GM19023 (cell line): ENCODE data around the gene MAGEA2.
"Not testable (repeated sequence)": the region's sequence is repeated elsewhere in the genome, so short reads cannot be mapped to it uniquely, and the experiment has no call there.

Source experiments
- ATAC-seq: cut with Tn5 transposase; IDR thresholded peaks from one replicate; pipeline ENCODE4 v1.9.1; 2021; ENCODE audit warnings: mild to moderate bottlenecking, moderate library complexity; ENCODE audit not compliant: unreplicated experiment

The MAGEA2 gene

DNA sequence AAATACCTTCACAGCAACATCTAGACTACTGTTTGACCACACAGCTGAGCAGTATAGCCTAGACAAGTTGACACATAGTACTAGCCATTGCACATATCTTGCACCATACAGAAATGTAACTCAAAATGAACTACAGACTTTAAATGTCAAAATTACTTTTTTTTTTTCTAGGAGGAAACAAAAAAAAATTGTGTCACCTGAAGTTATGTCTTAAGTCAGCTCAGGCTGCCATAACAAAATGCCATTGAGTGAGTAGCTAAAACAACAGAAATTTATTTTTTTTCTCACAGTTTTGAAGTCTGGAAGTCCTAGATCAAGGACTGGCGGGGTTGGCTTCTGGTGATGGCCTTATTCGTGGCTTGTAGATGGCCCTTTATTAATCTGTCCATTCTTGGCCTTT, 44.5 kb downstream of the MAGEA2 start, which contains the start of gene CSAG2:
CSAG2 (minus strand) TSS at position 101 of the 400 bp plus-strand sequence. CDS start 161 bp downstream, outside the sequence.
- ATAC-seq: not testable (repeated sequence)

DNA sequence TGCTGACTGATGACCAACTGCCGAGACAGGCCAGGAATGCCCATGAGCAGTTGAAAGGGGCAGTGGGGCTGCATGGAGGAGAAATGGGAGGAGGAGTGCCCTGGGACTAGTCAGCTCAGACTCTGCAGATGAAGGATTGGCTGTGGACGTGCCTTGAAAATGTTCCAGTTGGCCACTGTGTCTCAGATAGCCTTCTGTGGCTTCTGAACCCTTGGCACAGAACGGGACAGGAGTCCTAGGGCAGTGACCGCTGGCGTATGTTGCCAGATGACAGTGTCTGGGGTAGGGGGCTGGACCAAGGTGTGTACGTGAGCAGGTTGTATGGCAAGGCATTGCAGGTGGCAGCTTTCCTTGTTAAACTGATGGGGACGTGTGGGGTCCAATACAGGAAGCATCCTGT, 47.1 kb downstream of the MAGEA2 start:
- not testable (repeated sequence) for ATAC-seq

DNA sequence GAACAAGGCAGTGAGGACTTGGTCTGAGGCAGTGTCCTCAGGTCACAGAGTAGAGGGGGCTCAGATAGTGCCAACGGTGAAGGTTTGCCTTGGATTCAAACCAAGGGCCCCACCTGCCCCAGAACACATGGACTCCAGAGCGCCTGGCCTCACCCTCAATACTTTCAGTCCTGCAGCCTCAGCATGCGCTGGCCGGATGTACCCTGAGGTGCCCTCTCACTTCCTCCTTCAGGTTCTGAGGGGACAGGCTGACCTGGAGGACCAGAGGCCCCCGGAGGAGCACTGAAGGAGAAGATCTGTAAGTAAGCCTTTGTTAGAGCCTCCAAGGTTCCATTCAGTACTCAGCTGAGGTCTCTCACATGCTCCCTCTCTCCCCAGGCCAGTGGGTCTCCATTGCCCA, 53.3 kb downstream of the MAGEA2 start:
- ATAC-seq: not testable (repeated sequence)
